Cardiac fibroblast (primary cell): ENCODE data around the gene DISP3.

Experiments
- DNase-seq, 2 donors: peaks; one replicate each; pipeline versions ENCODE4 v3.0.0 to v3.0.0-alpha.2; 2010; ENCODE audit warnings: low read depth in 2 of 2
- H3K4me3 ChIP-seq, 2 donors: replicated peaks in 1 of 2; 1 replicate in 1 of 2; 2 replicates in 1 of 2; pipeline ENCODE4 v1.5.1; 2011; ENCODE audit warnings: low read depth in 2 of 2, low read length in 2 of 2, mild to moderate bottlenecking in 2 of 2, moderate library complexity in 1 of 2
- TF ChIP-seq, protein P1 (sequence below): IDR thresholded peaks from one replicate; pipeline ENCODE4 v1.5.1; 2011; ENCODE audit warnings: low read depth, mild to moderate bottlenecking, low read length, inconsistent platforms

Gene DISP3

DNA sequence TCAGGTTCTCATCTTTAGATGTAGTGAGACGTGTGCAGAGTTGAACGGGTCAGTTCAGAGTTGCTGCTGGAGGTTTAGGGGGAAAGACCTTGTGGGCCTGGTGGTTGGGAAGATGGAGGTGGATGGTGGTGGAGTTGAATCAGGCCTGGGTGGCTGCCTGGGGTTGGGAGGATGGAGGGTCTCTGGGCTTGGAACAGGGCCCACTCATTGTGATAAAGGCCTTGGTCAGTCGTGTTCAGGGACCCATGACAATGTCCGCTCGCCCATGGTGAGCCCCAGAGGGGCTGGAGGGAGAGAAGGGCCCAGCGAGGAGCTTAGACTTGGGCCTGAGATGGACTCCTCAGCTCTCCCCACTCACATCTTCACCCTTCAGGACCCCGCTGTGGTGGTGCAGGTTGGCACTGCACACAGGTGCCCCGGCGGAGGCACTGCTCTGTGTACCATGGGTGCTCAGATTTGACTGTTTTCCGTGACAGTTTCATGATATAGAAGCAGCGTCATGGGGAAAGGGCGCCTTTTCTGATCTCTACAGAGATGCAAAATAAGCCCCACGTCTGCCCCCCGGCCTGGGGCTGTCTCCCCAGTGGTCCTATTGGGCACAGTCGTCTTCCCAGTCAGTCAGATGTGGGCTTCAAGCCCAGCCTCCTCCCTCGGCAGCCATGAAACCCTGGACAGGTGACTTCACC, 39.2 kb downstream of the DISP3 start:
- H3K4me3 ChIP-seq: no peak overlapping the region
- no peak for DNase-seq
- TF ChIP-seq, protein P1, sequence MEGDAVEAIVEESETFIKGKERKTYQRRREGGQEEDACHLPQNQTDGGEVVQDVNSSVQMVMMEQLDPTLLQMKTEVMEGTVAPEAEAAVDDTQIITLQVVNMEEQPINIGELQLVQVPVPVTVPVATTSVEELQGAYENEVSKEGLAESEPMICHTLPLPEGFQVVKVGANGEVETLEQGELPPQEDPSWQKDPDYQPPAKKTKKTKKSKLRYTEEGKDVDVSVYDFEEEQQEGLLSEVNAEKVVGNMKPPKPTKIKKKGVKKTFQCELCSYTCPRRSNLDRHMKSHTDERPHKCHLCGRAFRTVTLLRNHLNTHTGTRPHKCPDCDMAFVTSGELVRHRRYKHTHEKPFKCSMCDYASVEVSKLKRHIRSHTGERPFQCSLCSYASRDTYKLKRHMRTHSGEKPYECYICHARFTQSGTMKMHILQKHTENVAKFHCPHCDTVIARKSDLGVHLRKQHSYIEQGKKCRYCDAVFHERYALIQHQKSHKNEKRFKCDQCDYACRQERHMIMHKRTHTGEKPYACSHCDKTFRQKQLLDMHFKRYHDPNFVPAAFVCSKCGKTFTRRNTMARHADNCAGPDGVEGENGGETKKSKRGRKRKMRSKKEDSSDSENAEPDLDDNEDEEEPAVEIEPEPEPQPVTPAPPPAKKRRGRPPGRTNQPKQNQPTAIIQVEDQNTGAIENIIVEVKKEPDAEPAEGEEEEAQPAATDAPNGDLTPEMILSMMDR: no peak

DNA sequence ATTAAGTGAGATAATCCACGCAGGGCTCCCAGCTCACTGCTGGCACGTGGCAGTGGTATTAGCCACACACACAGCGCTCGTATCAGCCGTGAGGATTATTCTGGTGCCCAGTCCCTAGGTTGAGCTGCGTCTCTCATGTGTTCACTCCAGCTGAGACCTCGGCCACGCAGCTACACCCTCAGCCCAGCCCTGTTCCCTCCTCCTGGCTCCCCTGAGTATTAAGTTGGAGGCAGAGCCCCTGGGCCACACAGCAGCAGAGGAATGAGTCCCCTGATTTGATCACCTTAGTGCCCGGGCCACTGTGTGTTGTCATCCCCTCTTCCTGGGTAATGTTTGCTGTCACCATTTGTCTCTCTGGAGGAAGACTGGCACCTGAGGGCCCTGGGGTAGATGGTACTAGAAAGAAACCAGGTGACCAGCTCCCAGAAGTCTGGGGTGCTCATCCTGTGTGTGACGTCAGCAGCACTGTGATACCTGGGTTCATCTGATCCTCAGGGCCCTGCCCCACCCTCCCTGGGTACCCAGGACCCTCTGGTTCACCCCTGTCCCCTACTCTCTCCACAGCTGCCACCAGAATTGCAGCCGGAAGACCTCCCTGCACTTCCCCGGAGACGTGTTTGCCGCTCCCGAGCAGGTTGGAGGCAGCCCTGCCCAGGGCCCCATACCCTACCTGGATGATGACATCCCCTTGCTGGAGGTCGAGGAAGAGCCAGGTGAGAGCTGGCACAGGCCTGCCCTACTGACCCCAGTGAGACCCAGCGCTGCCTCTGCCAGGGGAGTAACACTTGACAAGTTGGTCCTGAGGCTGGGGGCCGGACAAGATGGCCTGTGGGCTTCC, 40.1 kb downstream of the DISP3 start:
- TF ChIP-seq, protein P1: no peak
- no peak for DNase-seq
- H3K4me3 ChIP-seq: no peak overlapping the region

DNA sequence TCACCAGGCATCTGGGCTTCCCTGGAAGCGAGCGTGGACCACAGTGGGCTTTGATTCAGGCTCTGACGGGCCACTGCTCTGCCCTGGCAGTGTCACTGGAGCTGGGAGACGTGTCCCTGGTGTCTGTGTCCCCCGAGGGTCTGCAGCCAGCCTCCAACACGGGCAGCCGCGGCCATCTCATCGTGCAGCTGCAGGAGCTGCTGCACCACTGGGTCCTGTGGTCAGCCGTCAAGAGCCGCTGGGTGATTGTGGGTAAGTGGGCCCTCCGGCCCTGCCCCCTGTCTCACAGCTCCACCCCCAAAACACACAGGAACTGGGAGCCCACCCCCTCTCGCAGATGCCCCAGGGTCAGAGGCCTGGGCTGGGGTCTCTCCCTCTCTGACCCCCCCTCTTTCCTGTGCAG, 40.7 kb downstream of the DISP3 start:
- H3K4me3 ChIP-seq: no peak overlapping the region
- TF ChIP-seq, protein P1: no peak
- DNase-seq: no peak

DNA sequence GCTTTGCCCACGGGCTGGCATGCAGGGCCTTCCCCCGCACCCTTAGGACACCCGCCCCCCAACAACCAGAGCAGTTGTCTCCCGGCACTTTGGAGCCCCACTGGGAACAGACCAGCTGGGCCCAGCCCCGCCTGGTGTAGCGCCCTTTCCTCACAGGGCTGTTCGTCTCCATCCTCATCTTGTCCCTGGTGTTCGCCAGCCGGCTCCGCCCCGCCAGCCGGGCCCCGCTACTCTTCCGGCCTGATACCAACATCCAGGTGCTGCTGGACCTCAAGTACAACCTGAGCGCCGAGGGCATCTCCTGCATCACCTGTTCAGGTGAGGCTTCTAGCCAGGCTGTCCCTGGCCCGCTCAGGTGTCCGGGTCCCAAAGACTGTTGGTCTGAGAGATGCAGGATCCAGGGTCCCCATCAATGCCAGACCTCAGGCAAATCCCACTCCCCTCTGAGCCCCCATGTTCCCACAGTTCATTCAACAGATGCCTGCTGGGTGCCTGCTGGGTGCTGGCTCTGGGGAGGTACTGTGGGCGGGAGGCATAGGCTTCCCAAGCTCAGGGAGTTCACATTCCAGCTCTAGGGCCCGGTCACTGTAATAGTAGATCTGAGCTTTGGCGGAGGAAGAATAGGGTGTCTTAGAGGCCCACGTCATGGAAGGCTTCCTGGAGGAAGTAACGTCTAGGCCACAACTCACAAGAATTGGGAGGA, 41.7 kb downstream of the DISP3 start:
- TF ChIP-seq, protein P1: no peak
- no peak overlapping the region for H3K4me3 ChIP-seq
- no peak for DNase-seq

DNA sequence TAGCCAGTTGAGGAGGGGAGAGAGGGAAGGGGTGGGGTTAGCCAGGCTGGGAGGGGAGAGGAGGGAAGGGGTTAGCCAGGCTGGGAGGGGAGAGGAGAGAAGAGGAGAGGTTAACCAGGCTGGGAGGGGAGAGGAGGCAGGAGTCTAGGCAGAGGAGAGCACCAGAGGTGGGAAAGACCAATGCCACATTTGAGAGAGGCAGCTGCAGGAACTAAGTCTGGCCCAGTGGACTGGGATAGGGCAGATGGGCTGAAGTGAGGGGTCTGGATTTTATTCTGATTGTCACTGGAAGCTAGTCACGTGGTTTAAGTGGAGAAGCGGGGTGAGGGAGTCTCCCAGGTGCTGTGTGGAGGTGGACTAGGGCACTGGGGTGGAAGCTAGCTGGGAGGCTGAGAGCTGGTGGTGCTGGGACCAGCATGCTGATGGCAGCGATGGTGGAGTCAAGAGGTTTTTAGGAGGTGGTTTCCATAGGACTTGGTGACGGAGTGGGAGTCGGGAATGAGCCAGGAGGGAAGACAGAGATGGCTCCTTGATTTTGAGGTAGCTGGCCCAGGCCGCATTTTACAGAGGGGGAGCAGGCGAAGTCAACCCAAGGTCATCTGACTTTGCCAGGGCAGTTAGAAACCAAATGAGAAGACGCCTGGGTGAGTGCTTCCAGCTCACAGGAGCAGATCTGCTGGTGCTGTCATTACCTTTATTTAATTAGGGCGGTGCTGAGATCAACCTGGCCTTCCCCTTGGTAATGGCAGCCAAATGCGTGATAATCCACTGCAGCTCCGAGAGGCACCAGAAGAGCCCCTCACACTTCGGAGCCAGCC, 42.8 kb downstream of the DISP3 start:
- DNase-seq: no peak
- TF ChIP-seq, protein P1: no peak
- H3K4me3 ChIP-seq: no peak overlapping the region
